HepG2 (cell line): ENCODE data around the gene ATP11B. TPM values are rescaled to one million over a fixed set of nuclear protein-coding genes. Genes with fewer than 3 reads are reported as not detected.
A peak's percentile ranks its signal among the peaks of the same experiment; 100 is the strongest.

Experiments used
- ATAC-seq: fragments of 200-7000 bp; cut with Tn5 transposase; 3 replicates; pipeline ENCODE4 v1.9.1; 2020; ENCODE audit warnings: mild to moderate bottlenecking, moderate library complexity
- BruUV-seq: library from RNA; stranded (reverse); fragments of 400-500 nt; replicated peaks from 2 replicates; lab custom pipeline; 2021; lab: Mats Ljungman, UMichigan
- CTCF ChIA-PET: fragments of 300-600 bp; formaldehyde crosslinking; extraction: SDS; loops from one replicate; lab custom pipeline; 2021; ENCODE audit warnings: low total read pairs, inconsistent platforms, low intra/inter-chr PET ratio; lab: Yijun Ruan, JAX
- POLR2A ChIA-PET: fragments of 350-600 bp; sonication (Branson Sonifier 250); formaldehyde crosslinking; loops from one replicate; lab custom pipeline; 2020; ENCODE audit warnings: antibody characterized with exemption, inconsistent platforms; lab: Yijun Ruan, JAX
- DNase-seq: peaks from one replicate; pipeline ENCODE4 v3.0.0-alpha.2; 2015; ENCODE audit warnings: low spot score
- FAIRE-seq: peaks from 3 replicates; lab custom pipeline; 2011; peaks lifted over from hg19 to GRCh38; lab: Jason Lieb, UNC
- H2AFZ ChIP-seq: one replicate; pipeline ENCODE4 v1.6.1; 2011; ENCODE audit warnings: low read length, inconsistent platforms
- H3K27ac ChIP-seq: fragments of 300-600 bp; 3 replicates; pipeline ENCODE4 v1.8.0; 2011; ENCODE audit warnings: mixed run types, mild to moderate bottlenecking, mixed read lengths, low read length, inconsistent platforms; ENCODE audit not compliant: insufficient read depth; ENCODE audit errors: extremely low read length
- H3K27me3 ChIP-seq, 2 experiments: fragments of 200-600 bp in 1 of 2; 2 replicates in 1 of 2; 3 replicates in 1 of 2; pipeline versions ENCODE4 v1.6.0 to v1.8.0; 2011; ENCODE audit warnings: low read length in 2 of 2, mild to moderate bottlenecking in 2 of 2, moderate library complexity in 2 of 2, inconsistent platforms in 1 of 2; ENCODE audit not compliant: insufficient read depth in 2 of 2, control insufficient read depth in 1 of 2
- H3K36me3 ChIP-seq, 2 experiments: fragments of 200-600 bp in 1 of 2; replicated peaks in 1 of 2; 2 replicates in 1 of 2; 3 replicates in 1 of 2; pipeline versions ENCODE4 v1.5.1 to v1.8.0; 2011; ENCODE audit warnings: low read length in 2 of 2, inconsistent platforms in 1 of 2; ENCODE audit not compliant: insufficient read depth in 2 of 2, control insufficient read depth in 1 of 2
- H3K4me1 ChIP-seq: 2 replicates; pipeline ENCODE4 v1.5.1; 2012; ENCODE audit warnings: low read length, inconsistent platforms; ENCODE audit not compliant: insufficient read depth
- H3K4me2 ChIP-seq: 2 replicates; pipeline ENCODE4 v1.6.0; 2011; ENCODE audit warnings: low read depth, low read length, inconsistent platforms
- H3K4me3 ChIP-seq, 3 experiments: fragments of 200-600 bp in 1 of 3; sonication (generic), shearing (Covaris generic) in 1 of 3; replicated peaks in 1 of 3; 2 replicates each; pipeline ENCODE4 v1.5.1; 2011 to 2016; ENCODE audit warnings: low read length in 3 of 3, inconsistent platforms in 2 of 3, low read depth in 2 of 3, mild to moderate bottlenecking in 2 of 3, control low read depth in 1 of 3, mixed read lengths in 1 of 3; ENCODE audit not compliant: insufficient read depth in 1 of 3
- H3K79me2 ChIP-seq: one replicate; pipeline ENCODE4 v1.6.1; 2011; ENCODE audit warnings: low read length, inconsistent platforms; ENCODE audit not compliant: insufficient read depth
- H3K9ac ChIP-seq: 2 replicates; pipeline ENCODE4 v1.6.0; 2011; ENCODE audit warnings: mild to moderate bottlenecking, low read depth, low read length, inconsistent platforms; ENCODE audit not compliant: insufficient read depth
- H3K9me3 ChIP-seq: 2 replicates; pipeline ENCODE4 v1.5.1; 2012; ENCODE audit warnings: mild to moderate bottlenecking, low read length
- H4K20me1 ChIP-seq: 2 replicates; pipeline ENCODE4 v1.6.0; 2011; ENCODE audit warnings: inconsistent platforms, mild to moderate bottlenecking, low read length, moderate library complexity; ENCODE audit not compliant: insufficient read depth
- ATF7 ChIP-seq, 2 experiments: fragments of 450-650 bp in 1 of 2; sonication (generic) in 1 of 2; formaldehyde crosslinking in 1 of 2; IDR thresholded peaks; 2 replicates each; pipeline versions ENCODE4 v1.4.0 to v1.6.1; 2016 to 2020; ENCODE audit warnings: antibody characterized with exemption in 1 of 2, mild to moderate bottlenecking in 1 of 2, missing genetic modification reagents in 1 of 2
- CREB1 ChIP-seq, 2 experiments: fragments of 450-650 bp in 1 of 2; IDR thresholded peaks; 2 replicates each; pipeline ENCODE4 v1.6.1; 2016 to 2017; ENCODE audit warnings: control low read depth in 1 of 2, mild to moderate bottlenecking in 1 of 2, missing compliant biosample characterization in 1 of 2, missing genetic modification characterization in 1 of 2
- CSRNP1 ChIP-seq: sonication (generic); formaldehyde crosslinking; IDR thresholded peaks from 2 replicates; pipeline ENCODE4 v1.8.1; 2023; ENCODE audit warnings: mild to moderate bottlenecking, missing genetic modification reagents
- NKX3-1 ChIP-seq: sonication (generic); formaldehyde crosslinking; IDR thresholded peaks from 2 replicates; pipeline ENCODE4 v1.5.0; 2020; ENCODE audit warnings: missing genetic modification reagents
- RNF2 ChIP-seq: fragments of 450-650 bp; conservative IDR thresholded peaks from 2 replicates; pipeline ENCODE4 v1.6.1; 2016; ENCODE audit warnings: low read depth
- SRF ChIP-seq: IDR thresholded peaks from 2 replicates; pipeline ENCODE4 v1.6.1; 2011; ENCODE audit warnings: mild to moderate bottlenecking, low read depth, low read length, moderate library complexity
- YEATS2 ChIP-seq: sonication (generic); formaldehyde crosslinking; IDR thresholded peaks from 2 replicates; pipeline ENCODE4 v1.4.0; 2020; ENCODE audit warnings: missing genetic modification reagents, borderline replicate concordance
- ZC3H4 ChIP-seq: sonication (generic); formaldehyde crosslinking; IDR thresholded peaks from 2 replicates; pipeline ENCODE4 v1.4.0; 2020; ENCODE audit warnings: missing genetic modification reagents, borderline replicate concordance
- ZNF337 ChIP-seq: sonication (generic); formaldehyde crosslinking; IDR thresholded peaks from 2 replicates; pipeline ENCODE4 v1.5.1; 2020; ENCODE audit warnings: missing genetic modification reagents, low read depth, mild to moderate bottlenecking, borderline replicate concordance
- ZNF44 ChIP-seq: sonication (generic); formaldehyde crosslinking; IDR thresholded peaks from 2 replicates; pipeline ENCODE4 v1.5.1; 2020; ENCODE audit warnings: mild to moderate bottlenecking, missing genetic modification reagents
- ZNF615 ChIP-seq: sonication (generic); formaldehyde crosslinking; IDR thresholded peaks from 2 replicates; pipeline ENCODE4 v1.5.0; 2020; ENCODE audit warnings: mild to moderate bottlenecking, missing genetic modification reagents, borderline replicate concordance
- WGBS: methylation state at CpG from one replicate; pipeline ENCODE4 v1.1.6; 2017; ENCODE audit warnings: low lambda C conversion rate; 5-methylcytosine and 5-hydroxymethylcytosine counted together
- in situ Hi-C: cut with HindIII; loops from 2 replicates; pipeline ENCODE4 v1.10.0; 2017; ENCODE audit warnings: low pct_unique_long_range_greater_than_20kb; ENCODE audit not compliant: extremely low pct_ligation_motif_present
- intact Hi-C: fragments of 100-400 bp; cut with micrococcal nuclease; formaldehyde crosslinking; loops from one replicate; pipeline ENCODE4 v1.10.0; 2022; ENCODE audit not compliant: unreplicated experiment
- polyA plus RNA-seq, 8 experiments: library from polyadenylated mRNA; depleted of rRNA in 3 of 8; stranded (reverse) in 7 of 8; unstranded in 1 of 8; fragments of >200 nt; fragmentation: Illumina TruSeq in 4 of 8; extraction: Trizol in 4 of 8; gene quantifications; 2 replicates each; pipeline versions ENCODE4 v1.2.1 to v1.2.3, GENCODE V29; 2011 to 2016; ENCODE audit warnings: low read depth in 4 of 8, missing spikeins in 1 of 8, mixed read lengths in 1 of 8; ENCODE audit not compliant: insufficient read depth in 1 of 8
- total RNA-seq, 5 experiments: library from RNA; depleted of rRNA; stranded (reverse); fragments of >200 nt; fragmentation: Illumina TruSeq; extraction: Trizol; gene quantifications; 2 replicates each; pipeline ENCODE4 v1.2.3, GENCODE V29; 2016; ENCODE audit warnings: low read depth in 1 of 5
- TF ChIP-seq, protein P1 (sequence below): sonication (generic); formaldehyde crosslinking; IDR thresholded peaks from 2 replicates; pipeline ENCODE4 v1.8.1; 2023; ENCODE audit warnings: missing genetic modification reagents, mild to moderate bottlenecking, borderline replicate concordance
- TF ChIP-seq, protein P2 (sequence below): sonication (generic); formaldehyde crosslinking; IDR thresholded peaks from 2 replicates; pipeline ENCODE4 v1.5.1; 2020; ENCODE audit warnings: mild to moderate bottlenecking, missing genetic modification reagents
- TF ChIP-seq, protein P3 (sequence below), 2 experiments: sonication (generic) in 1 of 2; formaldehyde crosslinking in 1 of 2; IDR thresholded peaks; 2 replicates each; pipeline versions ENCODE4 v1.4.0 to v1.6.1; 2018 to 2020; ENCODE audit warnings: missing genetic modification reagents in 2 of 2, borderline replicate concordance in 1 of 2, low read depth in 1 of 2, mild to moderate bottlenecking in 1 of 2, missing biosample characterization in 1 of 2

The ATP11B gene
- total and polyA plus RNA-seq, 2 of the 13 experiments (the other 11 are each of a cell fraction or from before 2014, with no cell fraction given), result 10.1 to 22.9 TPM

DNA sequence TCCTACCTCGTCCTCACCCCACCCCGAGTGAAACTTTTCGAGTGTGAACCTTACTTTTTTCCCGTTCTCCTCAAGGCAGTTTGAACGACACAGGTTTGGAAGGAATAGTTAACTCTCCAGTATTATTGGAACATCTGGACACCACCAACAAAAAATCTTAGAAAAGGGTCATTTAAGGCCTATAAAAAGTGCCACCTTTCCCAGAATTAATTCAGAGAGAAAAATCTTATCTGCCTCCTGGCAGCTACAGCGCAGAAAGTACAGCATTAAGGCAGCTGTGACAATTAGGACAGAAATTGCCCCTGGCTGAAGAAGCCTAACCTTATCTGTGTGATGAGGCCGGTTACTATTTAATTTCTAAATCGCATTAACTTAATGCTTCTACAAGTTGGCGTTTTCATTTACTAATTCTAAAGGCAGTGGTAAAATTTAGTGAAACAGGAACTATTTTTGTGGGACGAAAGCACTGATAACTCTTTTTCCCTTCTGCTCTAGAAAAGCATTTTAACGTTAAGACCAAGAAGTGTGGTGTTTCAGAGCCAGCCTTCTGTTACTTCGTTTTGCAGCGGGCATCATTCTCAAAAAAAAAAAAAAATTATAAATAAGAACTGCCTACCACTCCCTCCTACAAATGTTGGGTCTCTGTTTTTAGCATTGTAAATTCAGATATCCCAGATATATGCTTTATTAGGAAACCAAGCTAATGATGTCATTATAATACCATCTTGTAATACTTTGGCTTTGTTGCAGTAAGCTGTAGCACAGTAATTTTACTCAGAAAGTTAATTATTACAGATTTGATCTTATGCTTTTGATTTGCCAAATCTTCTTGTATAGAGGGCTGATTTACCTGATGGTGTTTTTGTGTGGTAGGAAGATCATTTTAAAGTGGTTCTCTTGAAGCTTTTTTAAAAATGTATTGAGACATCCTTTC is 1.4 kb downstream of the ATP11B start:
- Histone ChIP-seq H3K79me2 (peaks cover 5% of the 10 kb centered on the region), H4K20me1 (peaks cover 3% of the 10 kb centered on the region; the same call in 1 of the 2 replicates), H3K4me2 (peak overlapping the region; percentile 98), H3K9ac (peak overlapping the region; percentile 86), H3K36me3 (no peaks in the 10 kb centered on the region), H2AFZ (peak overlapping the region; percentile 58), H3K27me3 (peaks cover 0 to 16% of the 10 kb centered on the region in 2 experiments; a peak in 2 of 5 replicates), H3K9me3 (no peaks in the 10 kb centered on the region), H3K4me1 (peaks cover 19% of the 10 kb centered on the region), H3K4me3 (peak overlapping the region; percentile 68 to 97 (median 79)), H3K27ac (peak overlapping the region; percentile 73)
- 3% methylated on average over 13 of the region's 13 CpGs for WGBS
- intact Hi-C loops, result loop anchor here (10.0 kb wide), 1 partner anchor 80 kb away; no protein-coding TSS in a partner anchor
- in situ Hi-C loops, result no loop called here
- DNase-seq (no peak), ATAC-seq (no peak), FAIRE-seq (no peak)
- POLR2A ChIA-PET, result no interaction called here
- CTCF ChIA-PET, result no interaction called here
- BruUV-seq, result TSS peak; percentile 54
- TF ChIP-seq CSRNP1, result no peak
- no peak for TF ChIP-seq ZC3H4
- TF ChIP-seq CREB1 (IDR thresholded peaks at IDR 0.05), result peak; percentile 21; the same call in 1 of the 2 replicates
- no peak for TF ChIP-seq CREB1 (CRISPR knock-in tag; IDR thresholded peaks at IDR 0.05)
- no peak for TF ChIP-seq ZNF337 (CRISPR knock-in tag)
- TF ChIP-seq, protein P1, sequence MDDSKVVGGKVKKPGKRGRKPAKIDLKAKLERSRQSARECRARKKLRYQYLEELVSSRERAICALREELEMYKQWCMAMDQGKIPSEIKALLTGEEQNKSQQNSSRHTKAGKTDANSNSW (CRISPR knock-in tag), result no peak
- TF ChIP-seq, protein P2, sequence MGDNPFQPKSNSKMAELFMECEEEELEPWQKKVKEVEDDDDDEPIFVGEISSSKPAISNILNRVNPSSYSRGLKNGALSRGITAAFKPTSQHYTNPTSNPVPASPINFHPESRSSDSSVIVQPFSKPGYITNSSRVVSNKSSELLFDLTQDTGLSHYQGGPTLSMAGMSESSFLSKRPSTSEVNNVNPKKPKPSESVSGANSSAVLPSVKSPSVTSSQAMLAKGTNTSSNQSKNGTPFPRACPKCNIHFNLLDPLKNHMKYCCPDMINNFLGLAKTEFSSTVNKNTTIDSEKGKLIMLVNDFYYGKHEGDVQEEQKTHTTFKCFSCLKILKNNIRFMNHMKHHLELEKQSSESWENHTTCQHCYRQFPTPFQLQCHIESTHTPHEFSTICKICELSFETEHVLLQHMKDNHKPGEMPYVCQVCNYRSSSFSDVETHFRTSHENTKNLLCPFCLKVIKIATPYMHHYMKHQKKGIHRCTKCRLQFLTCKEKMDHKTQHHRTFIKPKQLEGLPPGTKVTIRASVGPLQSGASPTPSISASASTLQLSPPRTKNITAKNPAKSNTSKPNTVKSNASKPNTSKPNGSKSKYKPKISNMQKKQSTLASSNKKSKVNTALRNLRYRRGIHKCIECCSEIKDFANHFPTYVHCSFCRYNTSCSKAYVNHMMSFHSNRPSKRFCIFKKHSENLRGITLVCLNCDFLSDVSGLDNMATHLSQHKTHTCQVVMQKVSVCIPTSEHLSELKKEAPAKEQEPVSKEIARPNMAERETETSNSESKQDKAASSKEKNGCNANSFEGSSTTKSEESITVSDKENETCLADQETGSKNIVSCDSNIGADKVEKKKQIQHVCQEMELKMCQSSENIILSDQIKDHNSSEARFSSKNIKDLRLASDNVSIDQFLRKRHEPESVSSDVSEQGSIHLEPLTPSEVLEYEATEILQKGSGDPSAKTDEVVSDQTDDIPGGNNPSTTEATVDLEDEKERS (CRISPR knock-in tag), result peak; percentile 41; the same call in 1 of the 2 replicates
- no peak for TF ChIP-seq ZNF44 (CRISPR knock-in tag)
- TF ChIP-seq NKX3-1, result no peak
- TF ChIP-seq YEATS2 (CRISPR knock-in tag), result 0 out of 2 replicates have a peak, but pooled peaks have one; percentile 10
- peak; percentile 78 for TF ChIP-seq ATF7 (IDR thresholded peaks at IDR 0.05)
- TF ChIP-seq ATF7 (CRISPR knock-in tag; IDR thresholded peaks at IDR 0.05), result no peak
- no peak for TF ChIP-seq RNF2
- TF ChIP-seq, protein P3, sequence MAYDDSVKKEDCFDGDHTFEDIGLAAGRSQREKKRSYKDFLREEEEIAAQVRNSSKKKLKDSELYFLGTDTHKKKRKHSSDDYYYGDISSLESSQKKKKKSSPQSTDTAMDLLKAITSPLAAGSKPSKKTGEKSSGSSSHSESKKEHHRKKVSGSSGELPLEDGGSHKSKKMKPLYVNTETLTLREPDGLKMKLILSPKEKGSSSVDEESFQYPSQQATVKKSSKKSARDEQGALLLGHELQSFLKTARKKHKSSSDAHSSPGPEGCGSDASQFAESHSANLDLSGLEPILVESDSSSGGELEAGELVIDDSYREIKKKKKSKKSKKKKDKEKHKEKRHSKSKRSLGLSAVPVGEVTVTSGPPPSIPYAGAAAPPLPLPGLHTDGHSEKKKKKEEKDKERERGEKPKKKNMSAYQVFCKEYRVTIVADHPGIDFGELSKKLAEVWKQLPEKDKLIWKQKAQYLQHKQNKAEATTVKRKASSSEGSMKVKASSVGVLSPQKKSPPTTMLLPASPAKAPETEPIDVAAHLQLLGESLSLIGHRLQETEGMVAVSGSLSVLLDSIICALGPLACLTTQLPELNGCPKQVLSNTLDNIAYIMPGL (CRISPR knock-in tag; IDR thresholded peaks at IDR 0.05; ENCODE audit: borderline replicate concordance in 1 of 2, low read depth in 1 of 2), result no peak
- TF ChIP-seq SRF, result no peak
- no peak for TF ChIP-seq ZNF615 (CRISPR knock-in tag)
